ENCODE data around the gene NSMCE3. TPM values are rescaled to one million over a fixed set of nuclear protein-coding genes. Genes with fewer than 3 reads are reported as not detected.

NSMCE3 gene
- total RNA-seq, 2 experiments from 2014 or later = 8.6 to 8.7 TPM

GRCh38 chr15:29280514-29280913 lies 10.9 kb upstream of the NSMCE3 start:
- peaks cover 28% of the 10 kb centered on the region for H3K27me3 Mint-ChIP-seq
- no peaks in the 10 kb centered on the region for H3K4me1 Mint-ChIP-seq
- no peak overlapping the region for H3K4me3 Mint-ChIP-seq
- no peaks in the 10 kb centered on the region for H3K36me3 Mint-ChIP-seq
- no peaks in the 10 kb centered on the region for H3K9me3 Mint-ChIP-seq
- no peak overlapping the region for H3K27ac Mint-ChIP-seq
- no peak for DNase-seq

- DNase-seq = no peak
- H3K4me3 Mint-ChIP-seq = no peak overlapping the region
- no peaks in the 10 kb centered on the region for H3K9me3 Mint-ChIP-seq
- no peak overlapping the region for H3K27ac Mint-ChIP-seq
- H3K36me3 Mint-ChIP-seq = no peaks in the 10 kb centered on the region
- H3K27me3 Mint-ChIP-seq = peaks cover 9% of the 10 kb centered on the region
- no peaks in the 10 kb centered on the region for H3K4me1 Mint-ChIP-seq
Observed at GRCh38 chr15:29278436-29279105, 8.9 kb upstream of the NSMCE3 start.

- H3K36me3 Mint-ChIP-seq = no peaks in the 10 kb centered on the region
- no peak overlapping the region for H3K27ac Mint-ChIP-seq
- H3K27me3 Mint-ChIP-seq = no peaks in the 10 kb centered on the region
- DNase-seq = no peak
- H3K4me3 Mint-ChIP-seq = no peak overlapping the region
- no peaks in the 10 kb centered on the region for H3K4me1 Mint-ChIP-seq
- no peaks in the 10 kb centered on the region for H3K9me3 Mint-ChIP-seq
Observed at GRCh38 chr15:29276366-29276765, 6.7 kb upstream of the NSMCE3 start.

GRCh38 chr15:29275855-29276254 lies 6.2 kb upstream of the NSMCE3 start:
- no peaks in the 10 kb centered on the region for H3K27me3 Mint-ChIP-seq
- H3K27ac Mint-ChIP-seq = no peak overlapping the region
- no peak overlapping the region for H3K4me3 Mint-ChIP-seq
- DNase-seq = no peak
- H3K4me1 Mint-ChIP-seq = no peaks in the 10 kb centered on the region
- H3K36me3 Mint-ChIP-seq = no peaks in the 10 kb centered on the region
- H3K9me3 Mint-ChIP-seq = no peaks in the 10 kb centered on the region

GRCh38 chr15:29274946-29275345 lies 5.3 kb upstream of the NSMCE3 start:
- Mint-ChIP-seq H3K36me3 (no peaks in the 10 kb centered on the region), H3K27me3 (no peaks in the 10 kb centered on the region), H3K9me3 (no peaks in the 10 kb centered on the region), H3K4me1 (peaks cover 5% of the 10 kb centered on the region), H3K4me3 (no peak overlapping the region), H3K27ac (no peak overlapping the region)
- no peak for DNase-seq

GRCh38 chr15:29272219-29272618 lies 2.6 kb upstream of the NSMCE3 start:
- H3K27ac Mint-ChIP-seq = no peak overlapping the region
- DNase-seq = no peak
- H3K27me3 Mint-ChIP-seq = no peaks in the 10 kb centered on the region
- no peaks in the 10 kb centered on the region for H3K9me3 Mint-ChIP-seq
- no peak overlapping the region for H3K4me3 Mint-ChIP-seq
- peaks cover 16% of the 10 kb centered on the region for H3K4me1 Mint-ChIP-seq
- peaks cover 3% of the 10 kb centered on the region for H3K36me3 Mint-ChIP-seq

GRCh38 chr15:29270976-29271375 lies 1.4 kb upstream of the NSMCE3 start:
- Mint-ChIP-seq H3K4me1 (peaks cover 27% of the 10 kb centered on the region), H3K9me3 (no peaks in the 10 kb centered on the region), H3K27ac (no peak overlapping the region), H3K4me3 (no peak overlapping the region), H3K27me3 (no peaks in the 10 kb centered on the region), H3K36me3 (peaks cover 8% of the 10 kb centered on the region)
- no peak for DNase-seq

GRCh38 chr15:29270169-29270955 lies 740 bp upstream of the NSMCE3 start:
- H3K4me3 Mint-ChIP-seq = peak overlapping the region; percentile 90
- H3K27me3 Mint-ChIP-seq = no peaks in the 10 kb centered on the region
- H3K9me3 Mint-ChIP-seq = no peaks in the 10 kb centered on the region
- H3K27ac Mint-ChIP-seq = peak overlapping the region; percentile 98
- peaks cover 31% of the 10 kb centered on the region for H3K4me1 Mint-ChIP-seq
- DNase-seq = no peak
- peaks cover 8% of the 10 kb centered on the region for H3K36me3 Mint-ChIP-seq

GRCh38 chr15:29268706-29269484 lies 727 bp downstream of the NSMCE3 start:
- Mint-ChIP-seq H3K27ac (peak overlapping the region; percentile 97), H3K4me1 (peaks cover 33% of the 10 kb centered on the region), H3K36me3 (peaks cover 8% of the 10 kb centered on the region), H3K4me3 (peak overlapping the region; percentile 98), H3K9me3 (no peaks in the 10 kb centered on the region), H3K27me3 (no peaks in the 10 kb centered on the region)
- DNase-seq = peak; percentile 55

- no peaks in the 10 kb centered on the region for H3K9me3 Mint-ChIP-seq
- DNase-seq = no peak
- H3K27me3 Mint-ChIP-seq = no peaks in the 10 kb centered on the region
- peaks cover 8% of the 10 kb centered on the region for H3K36me3 Mint-ChIP-seq
- peaks cover 46% of the 10 kb centered on the region for H3K4me1 Mint-ChIP-seq
- no peak overlapping the region for H3K27ac Mint-ChIP-seq
- H3K4me3 Mint-ChIP-seq = no peak overlapping the region
Observed at GRCh38 chr15:29266052-29266582, 3.5 kb downstream of the NSMCE3 start.

- H3K27ac Mint-ChIP-seq = no peak overlapping the region
- no peak overlapping the region for H3K4me3 Mint-ChIP-seq
- H3K4me1 Mint-ChIP-seq = peaks cover 37% of the 10 kb centered on the region
- H3K36me3 Mint-ChIP-seq = peaks cover 8% of the 10 kb centered on the region
- no peaks in the 10 kb centered on the region for H3K27me3 Mint-ChIP-seq
- no peaks in the 10 kb centered on the region for H3K9me3 Mint-ChIP-seq
- DNase-seq = no peak
Observed at GRCh38 chr15:29263289-29263688, 6.3 kb downstream of the NSMCE3 start.

GRCh38 chr15:29262738-29263137 lies 6.9 kb downstream of the NSMCE3 start:
- no peak overlapping the region for H3K27ac Mint-ChIP-seq
- DNase-seq = no peak
- H3K4me3 Mint-ChIP-seq = no peak overlapping the region
- H3K27me3 Mint-ChIP-seq = no peaks in the 10 kb centered on the region
- H3K9me3 Mint-ChIP-seq = no peaks in the 10 kb centered on the region
- H3K4me1 Mint-ChIP-seq = peaks cover 34% of the 10 kb centered on the region
- peaks cover 5% of the 10 kb centered on the region for H3K36me3 Mint-ChIP-seq

- H3K27ac Mint-ChIP-seq = no peak overlapping the region
- H3K4me1 Mint-ChIP-seq = peaks cover 18% of the 10 kb centered on the region
- no peak for DNase-seq
- no peaks in the 10 kb centered on the region for H3K27me3 Mint-ChIP-seq
- H3K36me3 Mint-ChIP-seq = no peaks in the 10 kb centered on the region
- no peaks in the 10 kb centered on the region for H3K9me3 Mint-ChIP-seq
- no peak overlapping the region for H3K4me3 Mint-ChIP-seq
Observed at GRCh38 chr15:29260896-29261295, 8.7 kb downstream of the NSMCE3 start.

GRCh38 chr15:29259233-29259632 lies 10.4 kb downstream of the NSMCE3 start:
- no peaks in the 10 kb centered on the region for H3K36me3 Mint-ChIP-seq
- H3K4me3 Mint-ChIP-seq = no peak overlapping the region
- no peaks in the 10 kb centered on the region for H3K9me3 Mint-ChIP-seq
- no peaks in the 10 kb centered on the region for H3K27me3 Mint-ChIP-seq
- peaks cover 13% of the 10 kb centered on the region for H3K4me1 Mint-ChIP-seq
- DNase-seq = no peak
- H3K27ac Mint-ChIP-seq = no peak overlapping the region

- DNase-seq = no peak
- H3K4me1 Mint-ChIP-seq = no peaks in the 10 kb centered on the region
- peaks cover 3% of the 10 kb centered on the region for H3K27me3 Mint-ChIP-seq
- H3K4me3 Mint-ChIP-seq = no peak overlapping the region
- no peak overlapping the region for H3K27ac Mint-ChIP-seq
- H3K36me3 Mint-ChIP-seq = no peaks in the 10 kb centered on the region
- H3K9me3 Mint-ChIP-seq = no peaks in the 10 kb centered on the region
Observed at GRCh38 chr15:29252234-29252633, 17.4 kb downstream of the NSMCE3 start.
